ENCODE results near the gene GPHN. TPM values are rescaled to one million over a fixed set of nuclear protein-coding genes. Genes with fewer than 3 reads are reported as not detected.

GPHN gene
- total and polyA plus RNA-seq, 2 donors (not counting 3 experiments of a cell fraction or from before 2014, with no cell fraction given) = 5.1 to 23.2 TPM

- no peaks in the 10 kb centered on the region for H3K27me3 ChIP-seq (ENCODE audit: control insufficient read depth in 2 of 2, insufficient read depth in 2 of 2, low read length in 2 of 2)
- H4K20me1 ChIP-seq (replicated peaks; ENCODE audit: control insufficient read depth, extremely low read depth, insufficient read depth, low read length) = no peaks in the 10 kb centered on the region
- FAIRE-seq = no peak
- H3K4me2 ChIP-seq (ENCODE audit: insufficient read depth, low read length) = no peak overlapping the region
- no peak overlapping the region for H3K9ac ChIP-seq (replicated peaks; ENCODE audit: extremely low read depth, insufficient read depth, low read length)
- BruUV-seq (replicated peaks) = no TSS peak
- H3K79me2 ChIP-seq (ENCODE audit: control insufficient read depth, insufficient read depth, low read length) = no peaks in the 10 kb centered on the region
- dilution Hi-C loops (cut with MboI; ENCODE audit: extremely low pct_ligation_motif_present, low sequenced_read_pairs) = no loop called here
- DNase-seq (ENCODE audit: low read depth, low spot score) = no peak
- no peak overlapping the region for H3K4me3 ChIP-seq (replicated peaks in 1 of 3; ENCODE audit: insufficient read depth in 1 of 3, low read depth in 1 of 3, low read length in 3 of 3)
- no peaks in the 10 kb centered on the region for H3K9me3 ChIP-seq (replicated peaks; ENCODE audit: control insufficient read depth, insufficient read depth, low read length)
- intact Hi-C loops (cut with micrococcal nuclease) = no loop called here
- no peak overlapping the region for H2AFZ ChIP-seq (ENCODE audit: low read depth, low read length)
- H3K9me1 ChIP-seq (replicated peaks; ENCODE audit: control insufficient read depth, extremely low read depth, insufficient read depth, low read length) = no peaks in the 10 kb centered on the region
- H3K4me1 ChIP-seq (ENCODE audit: control insufficient read depth, extremely low read depth, insufficient read depth, low read length) = peaks cover 5% of the 10 kb centered on the region
- no peaks in the 10 kb centered on the region for H3K36me3 ChIP-seq (ENCODE audit: control insufficient read depth in 2 of 2, extremely low read depth in 1 of 2, insufficient read depth in 2 of 2, low read length in 2 of 2)
- no peak overlapping the region for H3K27ac ChIP-seq (ENCODE audit: insufficient read depth, low read depth, low read length)
- ChIA-PET POLR2A (no interaction called here), CTCF (interaction anchor here (1.4 kb wide), 1 partner anchor 29 kb away, joined by 3 read pairs; no protein-coding TSS in a partner anchor)
- TF ChIP-seq POLR2AphosphoS5 (IDR thresholded peaks at IDR 0.05; ENCODE audit: insufficient read depth, low read depth, low read length) (no peak), GATA2 (IDR thresholded peaks at IDR 0.05; ENCODE audit: insufficient read depth, insufficient read length, low read depth, low read length) (no peak), MYC (IDR thresholded peaks at IDR 0.05; ENCODE audit: low read depth, low read length) (no peak), CTCF (IDR thresholded peaks at IDR 0.05; ENCODE audit: extremely low read depth in 1 of 2, insufficient read depth in 1 of 2, low read depth in 1 of 2, low read length in 2 of 2) (no peak), EZH2 (IDR thresholded peaks at IDR 0.05; ENCODE audit: borderline replicate concordance, low read depth, low read length, severe bottlenecking) (no peak), FOS (IDR thresholded peaks at IDR 0.05; ENCODE audit: borderline replicate concordance, insufficient read depth, low read length) (no peak), JUN (IDR thresholded peaks at IDR 0.05; ENCODE audit: borderline replicate concordance, insufficient read depth, insufficient read length, low read depth) (no peak), POLR2A (IDR thresholded peaks at IDR 0.05; ENCODE audit: low read depth, low read length) (no peak), MAX (IDR thresholded peaks at IDR 0.05; ENCODE audit: insufficient read depth, insufficient read length) (no peak)
Measured at GRCh38 chr14:66595394-66595793, 87.4 kb downstream of the GPHN start.
